Mucosa of rectum (tissue), 2 donors: ENCODE data around the gene AKAP13.
A peak's percentile ranks its signal among the peaks of the same experiment; 100 is the strongest.

Experiments
- H3K27ac ChIP-seq, 2 donors: one replicate each; pipeline ENCODE4 v1.7.0; 2013; ENCODE audit warnings: inconsistent platforms in 2 of 2, low read depth in 2 of 2, low read length in 2 of 2
- H3K27me3 ChIP-seq, 2 donors: one replicate each; pipeline ENCODE4 v1.7.0; 2013; ENCODE audit warnings: low read length in 2 of 2; ENCODE audit not compliant: control insufficient read depth in 2 of 2, insufficient read depth in 2 of 2
- H3K36me3 ChIP-seq, 2 donors: one replicate each; pipeline ENCODE4 v1.7.0; 2013; ENCODE audit warnings: low read length in 2 of 2; ENCODE audit not compliant: control insufficient read depth in 2 of 2, insufficient read depth in 2 of 2
- H3K4me1 ChIP-seq, 2 donors: one replicate each; pipeline ENCODE4 v1.7.0; 2013; ENCODE audit warnings: low read length in 2 of 2, mild to moderate bottlenecking in 1 of 2; ENCODE audit not compliant: control insufficient read depth in 2 of 2, insufficient read depth in 2 of 2
- H3K4me3 ChIP-seq, 2 donors: one replicate each; pipeline ENCODE4 v1.7.0; 2013; ENCODE audit warnings: low read length in 2 of 2
- H3K9ac ChIP-seq, 2 donors: one replicate each; pipeline ENCODE4 v1.7.0; 2013; ENCODE audit warnings: low read length in 2 of 2, low read depth in 1 of 2, mild to moderate bottlenecking in 1 of 2
- H3K9me3 ChIP-seq, 2 donors: one replicate each; pipeline ENCODE4 v1.7.0; 2013; ENCODE audit warnings: low read length in 2 of 2; ENCODE audit not compliant: control insufficient read depth in 2 of 2
- donor health status: healthy.
- donor health status: Normal muscosa, but diverticular disease.

Gene AKAP13

DNA sequence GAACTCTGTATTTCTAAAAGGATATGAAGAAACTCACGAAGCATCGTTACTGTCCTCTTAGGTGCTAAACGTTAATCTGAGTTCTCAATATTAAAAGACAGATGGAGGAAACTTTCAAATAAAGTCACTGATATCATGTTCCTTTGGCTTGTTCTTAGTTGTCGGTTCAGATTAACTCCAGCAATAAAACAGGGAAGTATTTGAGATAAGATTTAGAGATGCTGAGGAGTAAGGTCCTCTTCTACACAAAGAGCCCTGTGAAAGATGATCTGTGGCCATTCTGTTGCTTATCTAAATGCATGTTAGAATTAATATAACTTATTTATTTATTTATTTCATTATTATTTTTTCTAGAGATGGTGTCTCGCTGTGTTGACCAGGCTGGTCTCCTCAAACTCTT lies 19.2 kb downstream of the AKAP13 start:
- no peak overlapping the region for H3K4me3 ChIP-seq
- no peak overlapping the region for H3K9ac ChIP-seq
- no peaks in the 10 kb centered on the region for H3K27me3 ChIP-seq
- H3K9me3 ChIP-seq, result no peaks in the 10 kb centered on the region
- H3K27ac ChIP-seq, result no peak overlapping the region
- H3K36me3 ChIP-seq, result no peaks in the 10 kb centered on the region
- H3K4me1 ChIP-seq, result peaks cover 4 to 14% of the 10 kb centered on the region in 2 donors

DNA sequence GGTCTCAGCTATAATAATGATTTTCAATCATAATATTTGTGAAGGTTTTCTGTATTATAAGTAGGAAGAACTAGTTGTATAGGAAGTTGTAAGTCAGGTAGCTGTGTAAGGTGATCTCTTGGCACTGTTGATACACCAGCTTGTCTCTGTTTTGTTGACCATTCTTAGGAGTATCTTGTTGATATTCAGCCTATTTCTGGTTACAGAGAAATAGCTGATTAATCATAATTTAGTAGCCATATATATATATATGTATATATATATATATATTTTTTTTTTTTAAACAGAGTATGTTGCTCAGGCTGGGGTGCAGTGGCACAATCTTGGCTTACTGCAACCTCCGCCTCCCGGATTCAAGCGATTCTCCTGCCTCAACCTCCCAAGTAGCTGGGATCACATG lies 20.2 kb downstream of the AKAP13 start:
- Histone ChIP-seq H3K9ac (no peak overlapping the region), H3K4me3 (no peak overlapping the region), H3K27me3 (no peaks in the 10 kb centered on the region), H3K27ac (no peak overlapping the region), H3K9me3 (no peaks in the 10 kb centered on the region), H3K4me1 (peaks cover 10 to 15% of the 10 kb centered on the region in 2 donors), H3K36me3 (no peaks in the 10 kb centered on the region)

DNA sequence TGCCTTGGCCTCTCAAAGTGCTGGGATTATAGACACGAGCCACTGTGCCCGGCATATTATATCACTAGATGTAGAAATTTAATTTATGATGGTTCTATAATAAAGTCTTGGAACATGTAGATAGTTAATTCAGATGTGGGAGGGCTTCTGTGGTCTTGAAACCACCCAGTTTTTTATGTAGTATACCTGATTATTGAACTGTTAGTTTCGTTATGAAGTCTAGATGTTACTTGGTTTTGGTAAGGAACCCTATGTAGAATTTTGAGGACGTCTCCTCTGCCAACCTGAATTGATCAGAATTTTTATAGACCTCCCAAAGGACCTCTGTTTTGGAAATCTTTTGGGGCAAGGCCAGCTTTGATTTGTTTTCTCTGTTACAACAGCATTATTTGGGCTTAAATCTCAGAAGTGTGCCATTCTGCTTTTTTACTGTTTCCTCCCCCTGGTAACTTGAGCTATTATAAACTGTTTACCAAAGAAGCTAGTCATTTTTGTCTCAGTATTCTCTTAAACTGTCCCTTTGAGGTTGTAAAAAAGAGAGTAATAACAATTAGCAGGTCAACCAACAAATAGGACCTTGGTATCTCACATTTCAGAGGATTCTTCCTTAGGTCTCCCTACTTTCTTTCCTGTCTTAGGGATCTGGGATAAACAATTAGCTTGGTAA lies 20.8 kb downstream of the AKAP13 start:
- Histone ChIP-seq H3K4me1 (peaks cover 10 to 17% of the 10 kb centered on the region in 2 donors), H3K9me3 (no peaks in the 10 kb centered on the region), H3K36me3 (no peaks in the 10 kb centered on the region), H3K9ac (no peak overlapping the region), H3K4me3 (no peak overlapping the region), H3K27me3 (no peaks in the 10 kb centered on the region), H3K27ac (no peak overlapping the region)

DNA sequence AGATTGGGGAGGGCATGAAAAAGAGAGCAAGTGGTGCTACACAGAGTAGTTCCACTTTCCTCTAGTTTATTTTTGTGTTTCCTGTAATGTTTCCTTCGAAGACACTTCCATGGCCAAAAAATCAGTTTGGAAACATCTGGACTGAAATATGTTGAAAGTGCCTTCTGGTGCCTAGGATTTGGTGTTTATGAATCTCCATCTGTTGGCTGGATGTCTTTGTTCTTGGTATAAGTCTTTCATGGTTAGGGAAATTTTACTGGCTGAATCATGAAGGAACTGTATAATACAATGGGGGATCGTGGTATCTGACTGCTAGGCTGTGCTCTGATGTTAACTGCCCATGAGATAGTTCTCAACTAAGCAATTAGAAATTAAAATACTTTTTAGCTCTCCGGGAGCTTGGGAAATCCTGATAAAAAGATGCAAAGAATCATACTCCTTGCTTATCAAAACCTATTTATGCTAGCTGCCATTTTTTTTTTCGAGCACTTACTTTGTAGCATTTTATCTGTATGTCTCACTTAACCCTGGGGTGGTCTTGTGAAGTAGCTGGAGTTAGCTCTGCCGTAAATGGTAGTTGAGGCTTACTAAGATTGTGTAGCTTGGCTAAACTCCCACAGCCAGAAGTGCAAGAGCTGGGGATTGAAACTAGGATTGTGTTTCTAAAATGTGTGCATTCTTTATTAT lies 21.9 kb downstream of the AKAP13 start:
- peaks cover 10 to 17% of the 10 kb centered on the region in 2 donors for H3K4me1 ChIP-seq
- H3K9ac ChIP-seq, result no peak overlapping the region
- H3K36me3 ChIP-seq, result no peaks in the 10 kb centered on the region
- no peak overlapping the region for H3K27ac ChIP-seq
- H3K4me3 ChIP-seq, result no peak overlapping the region
- no peaks in the 10 kb centered on the region for H3K27me3 ChIP-seq
- no peaks in the 10 kb centered on the region for H3K9me3 ChIP-seq

DNA sequence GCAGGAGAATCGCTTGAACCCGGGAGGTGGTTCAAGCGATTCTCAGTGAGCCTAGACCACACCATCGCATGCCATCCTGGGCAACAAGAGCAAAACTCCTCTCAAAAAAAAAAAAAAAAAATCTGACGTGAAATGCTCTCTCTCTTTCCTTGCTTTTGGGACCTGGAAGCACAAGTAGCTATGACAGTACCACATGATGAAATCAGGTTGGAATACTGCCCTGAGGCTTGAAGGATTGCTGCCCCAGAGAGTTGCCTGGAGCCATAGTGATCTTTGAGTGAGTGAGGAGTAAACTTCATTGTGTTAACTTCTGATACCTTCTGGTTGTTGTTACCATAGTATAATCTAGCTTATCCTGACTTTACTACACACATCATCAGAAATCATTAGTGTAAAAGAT lies 23.3 kb downstream of the AKAP13 start:
- Histone ChIP-seq H3K27me3 (no peaks in the 10 kb centered on the region), H3K27ac (no peak overlapping the region), H3K9ac (no peak overlapping the region), H3K4me1 (peaks cover 6 to 22% of the 10 kb centered on the region in 2 donors), H3K36me3 (no peaks in the 10 kb centered on the region), H3K4me3 (no peak overlapping the region), H3K9me3 (no peaks in the 10 kb centered on the region)

DNA sequence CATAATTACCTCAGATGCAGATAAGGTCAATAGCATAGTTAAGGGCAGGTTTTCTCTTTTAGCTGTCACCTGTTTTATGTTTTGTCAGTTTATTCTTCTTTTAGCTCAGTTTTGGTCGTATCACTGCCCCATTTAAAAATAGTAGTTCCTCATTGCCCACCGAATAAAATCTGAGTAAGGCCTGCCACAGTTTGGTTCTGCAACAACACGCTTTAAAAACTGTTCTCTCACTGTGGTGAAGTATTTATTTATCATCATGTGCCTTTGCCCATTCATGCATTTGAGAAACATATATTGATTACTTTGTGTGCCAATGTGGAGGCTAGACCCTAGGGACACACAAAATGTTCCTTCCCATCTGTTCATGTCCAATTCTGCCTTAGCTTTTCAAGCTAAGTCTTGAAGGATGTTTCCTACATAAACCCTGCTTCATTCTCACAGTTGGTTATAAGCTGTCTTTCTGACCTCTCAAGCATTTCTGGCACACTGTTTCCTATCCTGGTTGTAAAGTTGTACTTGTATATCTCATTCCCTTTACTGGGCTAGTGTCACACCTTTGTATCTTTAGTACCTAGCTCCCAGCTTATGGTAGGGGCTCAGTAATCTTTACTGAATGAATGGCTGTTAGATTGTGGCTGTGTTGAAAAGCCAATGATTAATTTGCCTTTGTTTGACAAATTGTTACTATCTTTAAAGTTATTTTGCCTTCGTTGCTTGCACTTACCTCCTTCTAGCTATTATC lies 23.9 kb downstream of the AKAP13 start:
- no peaks in the 10 kb centered on the region for H3K27me3 ChIP-seq
- H3K4me1 ChIP-seq, result peaks cover 6 to 22% of the 10 kb centered on the region in 2 donors
- no peak overlapping the region for H3K4me3 ChIP-seq
- no peaks in the 10 kb centered on the region for H3K9me3 ChIP-seq
- peak overlapping the region; percentile 36 to 38 for H3K27ac ChIP-seq
- H3K36me3 ChIP-seq, result no peaks in the 10 kb centered on the region
- H3K9ac ChIP-seq, result no peak overlapping the region

DNA sequence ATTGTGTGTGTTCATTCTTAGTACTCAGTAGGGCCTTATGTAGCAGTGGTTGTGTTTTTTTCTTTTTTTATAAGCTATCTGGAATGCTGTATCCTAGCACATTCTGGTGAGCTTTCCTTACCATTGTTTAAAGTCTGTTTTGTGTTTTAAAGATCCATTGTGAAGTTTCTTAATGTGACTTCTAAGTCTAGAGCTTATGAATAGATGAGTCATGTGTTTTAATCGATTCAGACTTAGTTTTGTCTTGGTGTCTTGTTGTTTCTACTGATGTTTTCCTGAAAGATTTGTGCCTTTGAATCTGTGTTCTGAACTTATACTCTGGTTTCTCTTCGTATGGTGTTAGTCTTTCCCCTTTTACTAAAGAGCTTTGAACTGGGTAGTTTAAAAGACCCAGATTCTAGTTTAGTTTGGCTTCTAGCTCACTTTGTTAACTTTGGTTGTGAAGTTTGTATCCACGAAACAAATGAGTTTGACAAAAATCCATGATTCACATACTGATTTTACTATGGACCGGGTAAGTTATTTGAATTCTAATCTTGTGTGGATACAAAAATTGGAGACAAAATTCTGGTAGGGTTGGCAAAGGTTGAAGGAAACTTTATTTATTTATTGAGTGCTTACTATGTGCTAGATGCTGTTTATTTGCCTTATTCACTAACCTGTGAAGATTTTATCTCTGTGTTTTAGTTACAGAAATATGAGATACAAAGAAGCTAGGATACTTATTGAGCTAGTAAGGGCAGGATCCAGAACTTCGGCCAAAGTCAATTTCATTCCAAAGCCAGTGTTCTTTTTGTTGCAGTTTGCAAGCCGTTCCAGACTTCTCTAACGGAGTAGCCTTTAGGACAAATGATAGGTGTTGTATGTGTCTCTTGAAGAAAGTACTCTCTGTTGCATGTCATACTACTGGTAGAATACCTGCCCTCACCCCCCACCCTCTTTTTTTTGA lies 24.8 kb downstream of the AKAP13 start:
- peak overlapping the region in 1 of 2 donors; percentile 36 for H3K27ac ChIP-seq
- no peaks in the 10 kb centered on the region for H3K36me3 ChIP-seq
- H3K9ac ChIP-seq, result no peak overlapping the region
- H3K27me3 ChIP-seq, result no peaks in the 10 kb centered on the region
- H3K9me3 ChIP-seq, result no peaks in the 10 kb centered on the region
- H3K4me3 ChIP-seq, result no peak overlapping the region
- peaks cover 6 to 22% of the 10 kb centered on the region in 2 donors for H3K4me1 ChIP-seq

DNA sequence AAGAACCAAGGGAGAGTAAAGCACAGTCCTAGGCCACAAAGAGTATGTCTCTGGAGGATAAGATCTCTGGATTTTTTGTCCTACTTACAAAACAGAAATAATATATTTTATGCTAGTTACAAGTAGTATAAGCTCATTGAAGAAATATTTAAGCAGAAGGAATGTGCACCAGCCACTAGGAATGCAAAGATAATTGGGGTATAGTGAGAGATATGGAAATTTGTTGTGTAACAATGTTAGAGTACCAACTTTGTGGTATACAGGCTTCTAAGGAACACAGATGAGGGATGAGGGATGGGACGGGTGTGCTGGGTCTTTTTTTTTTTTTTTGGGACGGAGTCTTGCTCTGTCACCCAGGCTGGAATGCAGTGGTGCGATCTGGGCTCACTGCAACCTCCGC lies 26.5 kb downstream of the AKAP13 start:
- H3K9me3 ChIP-seq, result no peaks in the 10 kb centered on the region
- H3K4me1 ChIP-seq, result peaks cover 6 to 22% of the 10 kb centered on the region in 2 donors
- H3K27me3 ChIP-seq, result no peaks in the 10 kb centered on the region
- no peak overlapping the region for H3K9ac ChIP-seq
- no peak overlapping the region for H3K4me3 ChIP-seq
- H3K27ac ChIP-seq, result no peak overlapping the region
- H3K36me3 ChIP-seq, result no peaks in the 10 kb centered on the region

DNA sequence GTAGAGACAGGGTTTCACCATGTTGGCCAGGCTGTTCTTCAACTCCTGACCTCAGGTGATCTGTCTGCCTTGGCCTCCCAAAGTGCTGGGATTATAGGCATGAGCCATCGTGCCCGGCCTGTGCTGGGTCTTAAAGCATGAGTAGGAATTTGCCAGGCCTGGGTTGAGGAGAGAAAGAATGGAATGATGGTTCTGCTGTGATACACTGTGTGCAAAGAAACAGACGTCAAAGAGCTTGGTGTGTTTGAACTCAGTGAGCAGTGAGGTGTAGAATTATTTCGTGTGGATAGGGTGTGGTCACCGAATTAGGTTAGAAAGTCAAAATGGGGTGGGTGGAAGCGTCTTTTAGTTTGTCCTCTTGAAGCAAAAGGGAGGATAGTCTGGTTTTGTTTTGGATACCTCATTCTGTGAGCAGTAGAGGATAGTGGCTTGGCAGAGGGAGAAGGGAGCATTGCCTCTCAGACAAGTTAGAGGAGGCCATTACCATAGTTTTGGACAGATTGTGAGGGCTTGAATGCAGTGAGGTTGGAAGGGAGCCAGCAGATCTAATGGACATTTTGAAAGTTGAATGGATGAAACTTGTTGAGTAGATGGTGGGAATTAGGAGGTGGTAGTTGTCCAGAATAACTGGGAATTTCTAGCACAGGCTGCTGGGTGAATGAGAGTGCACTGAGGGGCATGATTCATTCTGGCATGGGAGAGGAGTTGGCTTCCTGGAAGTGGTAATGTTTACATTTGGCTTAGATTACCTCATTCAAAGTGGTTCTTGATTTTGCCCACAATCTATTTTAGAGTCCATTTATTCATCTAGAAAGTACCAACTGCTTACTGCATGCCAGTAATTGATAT lies 27.2 kb downstream of the AKAP13 start:
- H3K36me3 ChIP-seq, result no peaks in the 10 kb centered on the region
- H3K27ac ChIP-seq, result no peak overlapping the region
- H3K4me1 ChIP-seq, result peaks cover 6 to 23% of the 10 kb centered on the region in 2 donors
- H3K9ac ChIP-seq, result no peak overlapping the region
- H3K27me3 ChIP-seq, result no peaks in the 10 kb centered on the region
- H3K9me3 ChIP-seq, result no peaks in the 10 kb centered on the region
- H3K4me3 ChIP-seq, result no peak overlapping the region
